Stimulated activated CD4-positive, alpha-beta T cell treated with anti-CD3 and anti-CD28 coated beads, Interleukin-15, amount 100 ng/mL, for 24 hours (primary cell): ENCODE measurements around the gene MAGEB17.

ENCODE experiments used
- DNase-seq: peaks from one replicate; pipeline ENCODE4 v3.0.0-alpha.2; 2020

The MAGEB17 gene

GRCh38 chrX:16212436-16212835 lies 45.2 kb downstream of the MAGEB17 start:
- no peak for DNase-seq

GRCh38 chrX:16213961-16214360 lies 46.7 kb downstream of the MAGEB17 start:
- DNase-seq, result no peak

GRCh38 chrX:16215660-16216059 lies 48.4 kb downstream of the MAGEB17 start:
- DNase-seq, result no peak
